Activated CD4-positive, alpha-beta T cell treated with anti-CD3 and anti-CD28 coated beads for 4 hours (primary cell): ENCODE measurements around the gene HNMT.
"Not testable (repeated sequence)": the region's sequence is repeated elsewhere in the genome, so short reads cannot be mapped to it uniquely, and the experiment has no call there.

Experiments used
- DNase-seq, 2 donors: peaks; one replicate each; pipeline ENCODE4 v3.0.0-alpha.2; 2020

The HNMT gene

DNA sequence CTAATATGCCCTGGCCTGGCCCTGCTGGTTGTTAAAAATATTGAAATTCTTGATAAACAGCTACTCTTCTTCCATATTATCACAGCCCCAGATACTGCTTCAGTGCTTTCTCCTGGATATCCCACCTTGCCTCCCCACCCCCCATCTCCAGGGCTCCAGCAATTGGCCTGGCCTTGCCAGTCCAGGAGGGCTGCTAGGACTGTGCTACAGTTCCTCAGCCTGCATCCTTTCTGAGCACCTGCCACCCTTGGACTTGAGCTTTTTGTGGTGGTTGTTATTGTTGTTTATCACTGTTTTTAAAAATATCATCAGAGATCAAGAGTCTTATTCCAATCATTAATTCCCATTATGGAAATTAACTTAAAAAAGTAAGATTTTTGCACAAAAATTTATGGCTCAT, 13.5 kb downstream of the HNMT start:
- DNase-seq = no peak

GRCh38 chr2:137980459-137980858, 16.2 kb downstream of the HNMT start:
- DNase-seq = no peak

- no peak for DNase-seq
Measured at GRCh38 chr2:137981112-137981656, 16.9 kb downstream of the HNMT start.

DNA sequence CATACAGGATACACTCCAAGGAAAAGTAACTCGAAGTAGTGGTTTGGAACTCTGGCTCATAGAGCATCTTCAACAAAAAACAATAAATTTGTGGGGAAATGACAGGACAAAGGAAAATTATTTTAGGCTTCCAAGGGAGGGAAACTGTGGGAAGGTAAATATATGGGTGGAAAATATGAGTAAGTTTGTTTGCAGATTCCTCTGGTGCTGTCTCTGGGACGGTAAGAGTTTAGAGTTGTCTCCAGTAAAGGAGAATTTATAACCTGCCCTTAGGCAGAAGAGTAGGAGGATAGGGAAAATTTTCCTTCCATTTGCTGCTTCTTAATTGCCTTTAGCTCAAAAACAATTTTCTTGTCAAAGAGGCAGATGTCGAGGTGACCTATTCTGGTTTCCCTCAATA, 19.3 kb downstream of the HNMT start:
- no peak for DNase-seq

DNA sequence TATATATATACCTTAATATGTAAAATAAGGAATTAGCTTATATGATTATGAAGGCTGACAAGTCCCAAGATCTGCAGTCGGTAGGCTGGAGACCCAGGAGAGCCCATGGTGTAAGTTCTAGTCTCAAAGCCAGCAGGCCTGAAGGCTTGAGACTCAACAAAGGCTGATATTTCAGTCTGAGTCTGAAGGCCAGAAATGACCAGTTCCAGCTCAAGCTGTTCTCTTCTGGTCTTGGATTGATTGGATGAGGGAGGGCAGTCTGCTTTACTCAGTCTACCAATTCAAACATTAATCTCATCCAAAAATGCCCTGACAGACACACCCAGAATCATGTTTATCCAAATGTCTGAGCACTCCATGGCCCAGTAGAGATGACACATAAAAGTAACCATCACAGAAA, 22.0 kb downstream of the HNMT start:
- DNase-seq = no peak

DNA sequence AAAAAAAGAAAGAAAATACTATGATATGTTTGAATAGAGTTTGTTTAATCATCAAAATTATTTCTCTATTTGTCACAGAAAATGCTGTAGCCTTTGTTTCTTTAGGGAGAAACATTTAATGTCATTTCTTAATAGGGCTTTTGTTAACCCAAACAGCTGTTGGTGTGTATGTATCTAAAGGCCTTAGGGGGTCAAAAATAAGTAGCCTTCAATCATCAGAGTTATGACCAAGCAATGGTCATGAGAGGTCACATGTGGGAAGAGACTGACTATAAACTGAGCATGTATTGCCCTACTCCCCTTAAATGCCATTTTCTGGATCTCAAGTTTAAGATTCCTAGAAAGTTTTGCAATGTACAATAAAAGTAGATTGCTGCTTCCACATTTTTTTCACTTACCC, 22.7 kb downstream of the HNMT start:
- DNase-seq = no peak

DNA sequence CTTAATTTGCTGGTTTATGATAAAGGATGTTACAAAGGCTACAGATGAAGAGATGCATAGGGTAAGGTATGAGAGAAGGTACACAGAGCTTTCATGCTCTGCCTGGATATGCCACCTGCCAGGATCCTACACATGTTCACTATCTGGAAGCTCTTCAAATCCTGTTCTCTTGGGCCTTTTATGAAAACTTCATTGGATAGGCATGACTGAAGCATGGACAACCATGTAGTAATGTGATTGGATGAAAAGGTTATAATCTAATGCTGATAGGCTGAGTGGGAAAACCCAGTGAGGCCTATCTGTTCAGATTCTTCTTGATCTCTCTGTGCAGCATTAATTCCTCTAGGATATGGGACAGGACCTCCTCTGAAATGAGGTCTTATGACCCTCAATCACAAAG, 26.8 kb downstream of the HNMT start:
- DNase-seq = no peak

DNA sequence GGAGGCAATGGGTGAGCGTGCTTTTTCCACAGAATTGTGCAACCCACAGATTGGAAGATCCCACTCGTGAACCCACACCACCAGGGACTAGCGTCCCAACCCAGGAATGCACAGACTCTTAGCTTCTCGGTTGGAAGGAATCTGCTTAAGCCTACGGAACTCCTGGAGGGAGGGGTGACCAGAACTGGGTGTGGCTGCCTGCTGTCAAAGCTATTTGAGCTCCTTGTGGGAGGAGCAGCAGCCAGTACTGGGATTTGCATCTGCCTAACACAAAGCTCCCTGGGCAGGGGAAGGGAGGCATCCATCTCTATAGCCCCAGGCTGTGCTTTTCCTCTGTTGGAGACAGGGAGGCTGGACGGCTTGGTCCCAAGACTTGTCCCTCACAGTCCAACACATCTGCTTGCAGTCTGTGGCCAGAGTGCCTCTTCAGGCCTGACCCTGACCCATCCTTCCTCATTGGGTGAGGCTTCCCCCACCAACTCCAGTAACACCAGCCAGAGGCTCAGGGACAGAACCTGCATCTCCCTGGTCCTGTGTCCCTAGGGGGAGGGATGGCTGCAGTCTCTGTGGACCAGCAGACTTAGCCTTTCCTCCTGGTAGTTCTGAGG, 27.9 kb downstream of the HNMT start:
- DNase-seq = no peak

DNA sequence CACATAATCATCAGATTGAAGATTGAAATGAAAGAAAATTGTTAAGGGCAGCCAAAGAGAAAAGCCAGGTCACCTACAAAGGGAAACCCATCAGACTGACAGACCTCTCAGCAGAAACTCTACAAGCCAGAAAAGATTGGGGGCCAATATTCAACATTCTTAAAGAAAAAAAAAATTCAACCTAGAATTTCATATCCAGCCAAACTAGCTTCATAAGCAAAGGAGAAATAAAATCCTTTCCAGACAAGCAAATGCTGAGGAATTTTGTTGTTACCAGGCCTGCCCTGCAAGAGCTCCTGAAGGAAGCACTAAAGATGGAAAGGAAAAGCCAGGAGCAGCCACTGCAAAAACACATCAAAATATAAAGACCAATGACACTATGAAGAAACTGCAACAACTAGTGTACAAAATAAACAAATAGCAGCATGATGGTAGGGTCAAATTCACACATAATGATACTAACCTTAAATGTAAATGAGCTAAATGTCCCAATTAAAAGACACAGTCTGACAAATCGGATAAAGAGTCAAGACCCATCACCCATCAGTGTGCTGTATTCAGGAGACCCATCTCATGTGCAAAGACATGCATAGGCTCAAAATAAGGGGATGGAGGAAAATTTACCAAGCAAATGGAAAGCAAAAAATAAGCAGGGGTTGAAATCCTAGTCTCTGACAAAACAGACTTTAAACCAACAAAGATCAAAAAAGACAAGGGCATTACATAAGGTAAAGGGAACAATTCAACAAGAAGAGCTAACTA, 29.6 kb downstream of the HNMT start:
- DNase-seq = not testable (repeated sequence)

- DNase-seq = not testable (repeated sequence)
Measured at GRCh38 chr2:137995368-137995767, 31.1 kb downstream of the HNMT start.

- DNase-seq = not testable (repeated sequence)
Measured at GRCh38 chr2:137996158-137996557, 31.9 kb downstream of the HNMT start.

- DNase-seq = no peak
Measured at GRCh38 chr2:137997733-137998132, 33.5 kb downstream of the HNMT start.

- no peak for DNase-seq
Measured at GRCh38 chr2:137998503-137998902, 34.2 kb downstream of the HNMT start.

DNA sequence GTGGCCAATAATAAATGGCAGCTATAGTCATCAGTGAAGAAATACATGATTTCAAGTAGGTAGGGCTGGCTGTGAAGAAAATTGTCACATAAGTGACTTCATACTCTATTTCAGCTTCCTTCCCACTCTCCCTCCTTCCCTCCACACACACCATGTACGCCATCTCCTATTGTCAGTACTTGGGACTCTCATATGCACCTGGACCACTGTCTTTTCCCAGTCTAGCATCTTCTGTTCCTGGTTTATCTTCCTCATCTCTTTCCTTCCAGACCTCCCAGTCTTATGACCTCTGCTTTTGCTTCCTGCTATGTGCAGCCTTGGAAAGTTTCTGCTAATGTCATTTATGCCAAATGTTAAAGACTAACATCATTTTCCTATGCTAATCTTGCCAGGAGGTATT, 35.0 kb downstream of the HNMT start:
- no peak for DNase-seq

- no peak for DNase-seq
Measured at GRCh38 chr2:138000009-138000408, 35.7 kb downstream of the HNMT start.

- DNase-seq = no peak
Measured at GRCh38 chr2:138000796-138001195, 36.5 kb downstream of the HNMT start.

DNA sequence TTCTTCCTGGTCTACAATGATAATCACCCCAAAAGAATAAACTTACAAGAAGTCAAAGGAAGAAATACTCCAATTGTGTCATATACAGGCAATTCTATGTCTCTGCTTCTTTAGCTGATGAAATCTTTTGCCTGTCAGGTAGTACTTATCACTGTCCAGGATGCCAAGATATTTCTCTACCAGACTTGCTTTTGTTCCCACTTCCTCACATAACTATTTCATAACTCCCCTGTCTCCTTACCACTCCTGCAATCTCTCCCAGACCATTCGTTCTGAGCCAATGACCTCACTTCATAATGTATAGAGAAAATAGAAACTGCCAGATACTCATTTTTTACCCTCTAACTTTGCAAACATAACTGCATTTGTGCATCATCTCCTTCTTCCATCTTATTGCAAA, 39.1 kb downstream of the HNMT start:
- DNase-seq = no peak

GRCh38 chr2:138007431-138007830, 43.2 kb downstream of the HNMT start:
- no peak for DNase-seq

DNA sequence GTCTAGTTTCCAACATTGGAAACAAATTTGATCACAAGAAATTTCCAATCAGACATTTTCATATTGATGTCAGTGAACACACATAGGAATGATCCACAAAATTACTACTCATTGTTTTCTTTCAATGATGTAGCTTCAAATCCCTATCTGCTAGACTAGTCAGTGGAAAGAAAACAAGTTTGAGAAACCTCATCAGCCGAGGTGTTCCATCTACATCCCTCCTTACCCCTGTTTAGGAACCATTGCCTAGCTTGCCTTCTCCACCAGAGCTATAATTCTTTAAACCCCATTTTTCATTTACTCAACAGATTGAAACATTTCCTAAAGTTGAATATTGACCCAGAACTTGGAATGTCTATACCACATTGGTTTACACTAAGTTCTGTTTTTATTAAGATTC, 45.3 kb downstream of the HNMT start:
- DNase-seq = no peak

DNA sequence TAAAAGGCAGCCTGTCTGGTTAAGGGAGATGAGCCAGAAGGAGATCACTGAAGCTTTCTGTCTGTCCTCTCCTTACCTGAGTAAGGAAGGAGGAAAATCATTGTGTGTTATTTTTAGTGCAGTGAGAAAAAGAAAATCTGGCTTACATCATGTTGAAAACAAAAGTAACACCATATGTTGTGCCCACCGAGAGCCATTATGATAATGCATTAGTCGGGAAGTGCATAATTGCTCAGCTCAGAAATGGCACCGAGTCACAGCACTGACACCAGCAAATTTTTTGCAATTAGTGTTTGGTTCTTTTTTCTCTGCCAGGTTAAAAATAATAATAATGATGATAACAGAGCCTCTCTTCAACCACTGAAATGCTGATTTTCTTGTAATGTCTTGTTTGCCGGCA, 46.6 kb downstream of the HNMT start:
- no peak for DNase-seq

DNA sequence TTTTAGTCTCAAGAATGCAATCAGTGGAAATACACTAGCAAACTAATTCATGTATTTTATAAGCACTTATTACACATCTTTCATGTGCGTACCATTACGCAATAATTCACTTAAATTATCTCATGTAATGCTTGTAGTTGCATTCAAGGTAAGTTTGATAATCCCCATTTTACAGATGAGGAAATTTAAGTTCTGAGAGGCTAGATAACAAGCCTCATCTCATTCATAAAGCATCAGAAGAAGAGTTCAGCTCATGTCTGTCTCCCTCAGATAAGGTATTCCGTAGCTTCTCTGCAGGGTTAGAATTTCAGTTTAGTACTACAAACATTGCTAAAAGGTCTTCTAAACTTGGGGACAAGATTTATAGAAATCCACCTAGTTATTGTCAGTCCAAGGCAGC, 47.8 kb downstream of the HNMT start:
- DNase-seq = no peak

GRCh38 chr2:138012968-138013367, 48.7 kb downstream of the HNMT start:
- DNase-seq = no peak

DNA sequence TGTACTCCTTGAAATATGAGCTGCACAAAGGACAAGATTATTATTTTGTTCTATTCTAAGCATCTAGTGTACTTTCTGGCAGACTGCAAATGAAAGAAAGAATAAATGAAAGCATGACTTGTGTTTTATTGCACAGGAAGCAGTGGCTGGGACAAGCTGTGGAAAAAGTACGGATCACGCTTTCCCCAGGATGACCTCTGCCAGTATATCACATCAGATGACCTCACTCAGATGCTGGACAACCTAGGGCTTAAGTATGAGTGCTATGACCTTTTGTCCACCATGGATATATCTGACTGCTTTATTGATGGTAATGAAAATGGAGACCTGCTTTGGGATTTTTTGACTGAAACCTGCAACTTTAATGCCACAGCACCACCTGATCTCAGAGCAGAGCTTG, 49.4 kb downstream of the HNMT start:
- no peak for DNase-seq

DNA sequence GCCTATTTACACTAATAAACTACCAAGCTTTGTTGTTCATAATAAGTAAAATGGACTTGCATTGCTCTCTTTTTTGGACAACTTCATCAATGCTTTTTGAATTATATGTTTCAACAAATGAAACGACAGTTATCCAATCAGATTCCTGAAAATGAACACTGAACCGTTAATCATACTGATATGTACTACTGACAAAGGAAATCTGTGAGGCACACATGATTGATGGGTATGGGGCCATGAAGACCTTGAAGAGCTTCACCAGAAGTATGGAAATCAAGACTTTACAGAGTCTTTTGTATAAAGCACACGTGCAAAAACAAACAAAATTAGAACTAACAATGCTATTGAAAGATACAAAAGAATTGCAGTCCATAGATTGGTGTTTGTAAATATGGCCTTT, 51.2 kb downstream of the HNMT start:
- DNase-seq = no peak
